ENCODE measurements around the gene PLEKHJ1.

- TF ChIP-seq CTCF (IDR thresholded peaks at IDR 0.05) (no peak), EP300 (IDR thresholded peaks at IDR 0.05) (no peak)
Measured at GRCh38 chr19:2259336-2259735, 23.2 kb upstream of the PLEKHJ1 start.
